GM21717 (cell line): ENCODE data around the gene RPL13A.
"Not testable (repeated sequence)": the region's sequence is repeated elsewhere in the genome, so short reads cannot be mapped to it uniquely, and the experiment has no call there.

Experiments
- ATAC-seq: cut with Tn5 transposase; IDR thresholded peaks from one replicate; pipeline ENCODE4 v1.9.1; 2021; ENCODE audit warnings: mild to moderate bottlenecking, moderate library complexity; ENCODE audit not compliant: unreplicated experiment

RPL13A gene

GRCh38 chr19:49455773-49456172 lies 31.6 kb upstream of the RPL13A start:
- no peak for ATAC-seq

- no peak for ATAC-seq
These were observed 31.1 kb upstream of the RPL13A start for GRCh38 chr19:49456326-49456725.

- no peak for ATAC-seq
These were observed 28.9 kb upstream of the RPL13A start for GRCh38 chr19:49458567-49458903.

- ATAC-seq, result no peak
These were observed 28.0 kb upstream of the RPL13A start for GRCh38 chr19:49459388-49459787.

- not testable (repeated sequence) for ATAC-seq
These were observed 26.3 kb upstream of the RPL13A start for GRCh38 chr19:49461130-49461529.

GRCh38 chr19:49461656-49462055 lies 25.8 kb upstream of the RPL13A start:
- no peak for ATAC-seq

- no peak for ATAC-seq
These were observed 24.9 kb upstream of the RPL13A start for GRCh38 chr19:49462492-49462891.

GRCh38 chr19:49463960-49464740 lies 23.3 kb upstream of the RPL13A start:
- no peak for ATAC-seq

GRCh38 chr19:49465371-49465770 lies 22.0 kb upstream of the RPL13A start:
- no peak for ATAC-seq

GRCh38 chr19:49468199-49468598 lies 19.2 kb upstream of the RPL13A start:
- no peak for ATAC-seq

- ATAC-seq, result peak; percentile 47
These were observed 18.5 kb upstream of the RPL13A start for GRCh38 chr19:49468746-49469447.

GRCh38 chr19:49469828-49470614 lies 17.4 kb upstream of the RPL13A start:
- ATAC-seq, result peak; percentile 45

- ATAC-seq, result no peak
These were observed 16.8 kb upstream of the RPL13A start for GRCh38 chr19:49470615-49470978.

- ATAC-seq, result no peak
These were observed 14.5 kb upstream of the RPL13A start for GRCh38 chr19:49472936-49473335.

GRCh38 chr19:49473501-49473867 lies 13.9 kb upstream of the RPL13A start:
- not testable (repeated sequence) for ATAC-seq

GRCh38 chr19:49473868-49474541 lies 13.4 kb upstream of the RPL13A start, which contains the start of gene FLT3LG:
TSS of gene FLT3LG (plus strand) at chr19:49474215. CDS start at chr19:49474640, 425 bp downstream.
- peak; percentile 48 for ATAC-seq

GRCh38 chr19:49474542-49474924 lies 12.9 kb upstream of the RPL13A start:
- no peak for ATAC-seq

- no peak for ATAC-seq
These were observed 12.1 kb upstream of the RPL13A start for GRCh38 chr19:49475191-49475917.

GRCh38 chr19:49475995-49476880 lies 11.2 kb upstream of the RPL13A start:
- no peak for ATAC-seq
